HTR-8/SVneo (cell line): Measurements from ENCODE around the gene CA11.

ENCODE experiments used
- DNase-seq: peaks from one replicate; pipeline ENCODE4 v3.0.0; 2011; ENCODE audit warnings: low spot score, mixed read lengths; ENCODE audit not compliant: insufficient read length
- FAIRE-seq: peaks from 2 replicates; lab custom pipeline; 2011; peaks lifted over from hg19 to GRCh38; lab: Jason Lieb, UNC

Gene CA11

GRCh38 chr19:48596679-48597465, 49.1 kb downstream of the CA11 start:
- DNase-seq (no peak), FAIRE-seq (peak; percentile 40)

GRCh38 chr19:48596237-48596636, 49.8 kb downstream of the CA11 start:
- DNase-seq = no peak
- FAIRE-seq = no peak

- no peak for FAIRE-seq
These were observed 50.2 kb downstream of the CA11 start for GRCh38 chr19:48595833-48596232.

GRCh38 chr19:48595171-48595570, 50.8 kb downstream of the CA11 start:
- DNase-seq = no peak
- no peak for FAIRE-seq

More at GRCh38 chr19:48595833-48596232, 50.2 kb downstream of the CA11 start:
- no peak for DNase-seq

DNA sequence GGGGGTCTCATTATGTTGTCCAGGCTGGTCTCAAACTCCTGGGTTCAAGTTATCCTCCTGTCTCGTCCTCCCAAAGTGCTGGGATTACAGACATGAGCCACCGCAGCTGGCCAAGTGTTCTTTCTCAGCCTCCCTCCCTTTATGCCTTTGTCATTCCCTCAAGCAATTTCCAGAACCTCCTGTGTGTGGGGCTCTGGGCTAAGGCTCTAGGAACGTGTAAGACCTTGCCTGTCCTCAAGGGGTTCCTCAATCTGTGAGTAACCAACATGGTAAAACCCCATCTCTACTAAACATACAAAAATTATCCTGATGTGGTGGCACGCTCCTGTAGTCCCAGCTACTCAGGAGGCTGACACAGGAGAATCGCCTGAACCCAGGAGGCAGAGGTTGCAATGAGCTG, 55.0 kb downstream of the CA11 start:
- DNase-seq (no peak), FAIRE-seq (no peak)

- DNase-seq = peak; percentile 85
- peak; percentile 84 for FAIRE-seq
These were observed 57.2 kb downstream of the CA11 start for GRCh38 chr19:48588670-48589401.
